ENCODE data around the gene PTPN5.
A peak's percentile ranks its signal among the peaks of the same experiment; 100 is the strongest.
"Not testable (repeated sequence)": the region's sequence is repeated elsewhere in the genome, so short reads cannot be mapped to it uniquely, and the experiment has no call there.

Gene PTPN5

DNA sequence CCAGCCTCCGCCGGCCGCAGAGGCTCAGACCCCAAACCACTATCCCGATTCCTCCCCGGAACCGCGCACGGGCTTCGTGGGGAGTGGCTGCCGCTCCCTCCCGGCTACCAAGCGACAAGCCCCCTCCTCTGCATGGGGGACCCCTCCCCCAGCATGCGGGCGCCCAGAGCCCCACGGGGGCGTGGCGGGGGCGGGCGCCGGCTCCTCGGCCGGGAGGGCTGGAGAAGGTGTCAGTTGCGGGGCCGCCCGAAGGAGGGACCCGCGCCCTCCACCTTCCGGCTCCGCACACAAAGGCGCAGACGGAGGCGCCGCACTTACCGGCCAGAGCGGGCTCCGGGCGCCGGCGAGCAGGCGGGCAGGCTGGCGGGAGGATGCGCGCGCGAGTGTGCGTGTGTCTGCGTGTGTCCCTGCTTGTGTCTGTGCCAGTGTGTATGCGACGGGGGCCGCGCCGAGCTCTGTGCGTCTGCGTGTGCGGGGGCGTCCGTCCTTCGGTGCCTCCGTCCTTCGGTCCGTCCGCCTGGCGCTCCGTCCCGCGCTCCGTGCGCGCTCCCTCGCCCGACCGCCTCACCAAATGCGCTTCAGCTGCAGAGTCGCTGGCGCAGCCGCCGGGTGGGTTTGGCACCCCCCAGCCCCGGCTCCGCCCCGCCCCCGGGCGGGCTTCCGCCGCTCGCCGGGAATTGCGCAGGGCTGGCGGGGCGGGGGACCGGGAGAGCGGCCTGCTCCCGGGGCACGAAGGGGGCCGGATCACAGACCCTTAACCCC is at the start of gene PTPN5:
Gene PTPN5, minus strand, starts transcription at position 592 of the 762 bp plus-strand sequence. CDS start 19,840 bp downstream, outside the sequence.
- no peak for DNase-seq (ENCODE audit: low spot score)

DNA sequence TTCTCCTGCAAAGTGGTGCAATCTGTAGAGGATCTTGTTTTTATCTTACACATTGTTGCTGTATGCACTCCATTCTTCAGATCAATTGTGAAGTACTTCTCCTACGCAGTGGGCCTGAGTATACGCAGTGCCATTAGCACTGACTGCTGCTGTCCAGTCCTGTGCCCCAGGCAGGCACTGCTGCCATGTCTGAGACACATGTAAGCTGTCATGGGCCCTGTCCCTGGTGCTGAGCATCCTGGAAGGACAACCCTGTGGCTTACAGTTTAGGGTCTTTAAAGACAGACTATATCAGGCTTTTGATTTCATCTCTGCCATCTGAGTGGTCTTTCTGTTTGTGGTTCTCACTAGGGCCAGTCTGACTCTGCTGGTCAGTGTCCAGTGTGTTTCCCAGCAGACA is 44.8 kb upstream of the PTPN5 start:
- DNase-seq (ENCODE audit: low spot score): no peak

GRCh38 chr11:18834754-18835466 is 43.3 kb upstream of the PTPN5 start:
- DNase-seq (ENCODE audit: low spot score): no peak

- DNase-seq (ENCODE audit: low spot score): not testable (repeated sequence)
Measured at GRCh38 chr11:18820160-18820559, 28.6 kb upstream of the PTPN5 start.

DNA sequence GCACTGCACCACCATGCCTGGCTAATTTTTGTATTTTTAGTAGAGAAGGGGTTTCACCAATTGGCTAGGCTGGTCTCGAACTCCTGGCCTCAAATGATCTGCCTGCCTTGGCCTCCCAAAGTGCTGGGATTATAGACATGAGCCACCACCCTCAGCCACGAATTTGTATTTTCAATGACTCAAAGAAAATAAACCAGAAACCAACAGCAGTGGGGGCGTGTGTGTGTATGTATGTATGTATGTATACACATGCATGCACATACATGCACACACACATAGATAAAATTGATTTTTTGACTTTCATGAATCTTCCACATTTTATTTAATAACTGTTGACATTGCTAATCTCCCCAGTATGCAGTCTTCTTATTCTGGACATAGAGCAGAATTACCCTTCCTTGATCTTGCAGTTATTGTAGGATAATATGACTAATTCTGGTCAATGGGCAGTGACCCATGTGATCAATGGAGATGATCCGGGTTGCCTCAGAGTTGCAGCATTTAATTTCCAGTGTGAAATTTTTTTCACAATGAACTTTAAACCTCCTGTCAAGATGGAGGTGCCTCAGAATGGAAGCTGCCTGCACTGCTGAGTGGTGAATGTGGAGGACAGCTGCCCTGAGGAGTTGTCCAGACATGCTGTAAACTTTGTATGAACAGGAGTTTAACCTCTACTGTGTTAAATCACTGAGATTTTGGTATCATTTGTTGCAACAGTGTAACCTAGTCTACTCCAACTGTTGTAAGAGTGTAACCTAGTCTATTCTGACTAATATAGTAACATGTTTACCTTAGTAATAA is 12.8 kb upstream of the PTPN5 start:
- DNase-seq (ENCODE audit: low spot score): no peak

DNA sequence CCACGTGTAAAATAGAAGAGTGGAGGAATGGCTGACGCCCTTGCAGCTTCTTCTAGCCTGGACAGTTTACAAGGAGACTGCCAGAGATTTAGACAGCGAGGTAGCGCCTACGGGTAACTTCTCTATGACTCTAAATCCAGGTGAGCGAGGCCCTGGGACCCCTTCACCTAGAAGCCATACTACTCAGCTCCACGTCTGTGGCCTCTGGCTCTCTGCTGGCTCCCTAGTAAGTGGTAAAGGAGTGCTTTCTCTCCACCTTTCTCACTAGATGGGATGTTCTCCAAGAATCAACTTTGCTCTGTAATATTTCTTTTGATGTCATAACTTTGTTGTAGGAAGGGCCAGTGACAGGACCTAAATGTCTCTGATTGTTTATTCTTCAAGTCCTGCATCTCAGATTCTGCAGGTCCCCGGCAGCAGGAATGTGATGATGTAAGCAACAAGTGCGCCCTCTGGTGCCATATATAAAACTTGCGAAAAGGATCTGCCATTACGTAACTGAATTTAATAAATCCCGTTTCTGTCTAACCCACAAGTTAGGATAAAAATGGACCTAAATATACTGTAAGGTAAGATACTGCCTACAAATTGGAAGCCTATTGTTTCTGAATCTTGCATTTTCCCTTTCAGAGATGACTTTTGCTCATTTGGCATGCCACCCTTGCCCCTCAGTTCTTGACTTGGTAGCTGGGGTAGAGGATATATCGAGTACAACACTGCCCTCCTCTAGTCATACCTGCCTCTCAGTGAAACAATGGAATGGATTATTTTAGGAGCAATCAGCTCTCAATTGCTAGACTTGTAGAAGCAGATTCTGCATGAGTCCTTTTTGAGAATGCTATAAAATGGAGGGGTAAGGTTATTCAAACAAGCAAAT is 11.0 kb upstream of the PTPN5 start:
- peak; percentile 40 for DNase-seq (ENCODE audit: low spot score)

GRCh38 chr11:18798799-18799469 is 7.3 kb upstream of the PTPN5 start:
- DNase-seq (ENCODE audit: low spot score): no peak

DNA sequence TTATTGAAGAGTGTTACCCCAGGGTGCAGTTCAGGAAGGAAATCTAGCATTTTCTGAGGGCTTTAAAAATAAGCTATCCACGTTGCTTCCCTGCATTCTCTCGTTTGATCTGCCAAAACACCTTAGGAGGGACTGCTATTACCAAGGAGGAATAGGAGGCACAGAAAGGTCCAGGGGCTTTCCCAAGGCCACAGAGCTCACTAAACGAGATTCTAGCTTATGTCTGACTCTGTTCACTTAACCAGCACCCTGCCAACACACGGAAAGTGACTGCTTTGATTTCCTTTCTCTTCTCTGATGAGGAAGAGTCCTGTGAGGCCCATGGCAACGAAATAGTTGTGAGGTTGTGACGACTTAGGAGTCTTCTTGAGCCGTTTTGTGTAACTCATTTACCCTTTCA is 3.4 kb upstream of the PTPN5 start:
- DNase-seq (ENCODE audit: low spot score): no peak

DNA sequence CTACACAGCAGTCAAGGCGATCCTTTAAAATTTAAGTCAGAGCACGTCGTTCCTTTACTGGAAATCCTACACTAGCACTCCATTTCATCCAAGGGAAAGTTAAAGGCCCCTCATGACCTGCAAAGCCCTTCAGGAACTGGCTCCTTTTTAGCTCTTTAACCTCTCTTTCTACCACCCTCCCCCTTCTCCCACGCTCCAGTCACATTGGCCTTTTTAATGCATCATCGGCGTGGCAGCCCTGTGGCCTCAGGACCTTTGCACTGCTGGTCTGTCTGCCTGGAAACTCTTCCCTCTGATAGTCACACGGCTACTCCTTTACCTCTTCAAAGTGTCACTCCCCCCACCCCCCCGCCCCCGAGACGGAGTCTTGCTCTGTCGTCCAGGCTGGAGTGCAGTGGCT is 1.2 kb upstream of the PTPN5 start:
- no peak for DNase-seq (ENCODE audit: low spot score)

DNA sequence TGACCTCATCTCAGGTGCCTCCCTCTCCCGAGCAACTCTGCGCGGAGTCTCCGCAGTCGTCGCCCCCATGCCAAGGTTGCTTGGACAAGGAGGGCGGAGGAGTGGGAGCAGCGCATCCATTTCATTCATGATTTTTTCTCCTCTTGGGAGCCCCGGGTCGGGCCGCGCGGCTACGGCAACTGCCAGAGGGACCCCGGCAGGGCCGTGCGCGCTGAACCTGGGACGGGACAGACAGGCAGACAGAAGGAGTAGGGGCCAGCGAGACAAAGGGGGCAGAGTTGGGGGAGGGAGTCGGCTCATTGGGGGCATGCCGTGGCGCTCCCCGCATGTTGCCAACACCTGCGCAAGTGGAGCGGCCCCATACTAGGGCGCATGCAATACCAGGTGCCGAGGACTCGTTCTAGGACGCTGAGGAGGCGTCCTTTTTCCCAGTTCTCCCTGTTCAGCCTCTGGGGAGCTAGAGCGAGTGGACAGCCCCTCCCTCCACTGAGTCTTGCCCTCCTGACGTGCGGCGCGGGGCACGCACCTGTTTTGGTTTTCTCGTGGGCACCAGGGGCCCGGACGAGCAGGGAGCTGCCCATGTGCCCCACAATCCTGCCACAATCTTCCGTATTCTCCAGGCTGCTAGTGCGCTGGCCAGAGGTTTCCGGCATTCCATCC is 501 bp upstream of the PTPN5 start:
- no peak for DNase-seq (ENCODE audit: low spot score)

DNA sequence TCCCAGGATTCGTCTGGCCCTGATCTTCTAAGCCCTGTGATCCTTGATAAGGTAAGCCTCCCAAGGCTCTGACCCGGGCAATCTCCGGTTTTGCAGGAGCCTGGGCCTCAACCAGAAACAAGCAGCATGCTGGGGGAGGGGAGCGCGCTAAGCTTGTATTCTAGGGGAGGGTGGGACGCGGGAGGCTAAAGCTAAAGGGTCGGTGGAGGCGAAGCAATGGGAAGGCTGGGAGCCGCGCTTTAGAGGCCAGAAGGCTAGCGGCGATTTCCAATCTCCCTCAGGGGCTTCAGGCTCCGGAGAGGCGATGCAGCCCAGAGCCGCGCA is 753 bp downstream of the PTPN5 start:
- no peak for DNase-seq (ENCODE audit: low spot score)

DNA sequence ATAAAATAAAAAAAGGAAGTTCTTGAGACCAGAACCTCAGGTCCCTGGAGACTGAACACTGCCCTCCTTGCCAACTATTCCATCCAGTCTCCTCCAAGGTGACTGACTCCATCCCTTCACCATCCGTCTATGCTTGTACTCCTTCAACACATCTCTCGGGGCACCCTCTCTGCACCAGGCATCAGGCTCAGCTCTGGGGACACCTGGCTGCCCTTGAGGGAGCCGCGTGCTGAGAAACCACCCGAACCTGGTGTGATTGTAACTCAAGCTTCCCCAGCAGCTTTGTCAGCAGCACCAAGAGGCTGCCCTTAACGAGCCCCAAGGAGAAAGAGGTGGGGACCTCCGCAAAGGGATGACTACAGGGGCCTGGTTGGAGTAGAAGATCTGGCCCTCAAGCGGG is 1.7 kb downstream of the PTPN5 start:
- no peak for DNase-seq (ENCODE audit: low spot score)

- no peak for DNase-seq (ENCODE audit: low spot score)
Measured at GRCh38 chr11:18785411-18785810, 6.2 kb downstream of the PTPN5 start.

DNA sequence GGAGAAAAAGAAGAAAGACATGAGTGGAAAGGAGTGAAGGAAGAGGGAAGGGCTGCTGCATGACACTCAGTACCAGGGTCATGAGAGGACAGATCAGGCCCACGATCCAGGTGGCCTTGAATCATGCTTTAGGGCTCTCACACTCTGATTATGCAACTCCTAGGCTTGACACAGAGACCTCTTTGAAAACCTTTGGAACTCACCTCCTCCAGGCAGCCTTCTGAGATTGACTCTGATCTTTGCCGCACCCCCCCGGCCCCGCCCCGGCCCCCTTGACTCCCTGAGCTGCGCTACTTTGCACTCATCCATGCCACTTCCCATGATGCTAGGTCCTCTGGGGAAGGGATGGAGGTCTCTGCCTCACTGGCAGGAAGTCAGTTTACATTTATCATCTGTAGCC is 10.7 kb downstream of the PTPN5 start:
- DNase-seq (ENCODE audit: low spot score): no peak

DNA sequence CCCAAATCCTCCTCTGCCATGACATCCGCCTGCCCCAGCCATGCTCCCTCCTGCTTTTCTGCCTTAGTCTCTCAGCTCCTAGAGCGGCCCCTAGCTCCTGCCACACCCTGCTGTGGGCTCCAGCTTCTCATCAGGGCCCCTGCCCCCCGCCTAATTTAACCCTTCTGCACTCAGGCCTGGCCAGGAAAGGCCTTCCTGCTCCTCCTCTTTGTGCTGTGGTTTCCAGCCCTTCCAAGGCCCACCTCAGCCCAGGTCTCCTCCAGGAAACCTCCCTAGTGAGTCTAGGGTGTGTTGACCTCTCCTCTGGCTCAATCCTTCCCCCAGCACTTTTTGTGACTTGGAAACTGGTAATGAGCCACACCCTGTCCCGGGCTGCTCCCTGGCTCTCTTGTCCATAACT is 11.3 kb downstream of the PTPN5 start:
- no peak for DNase-seq (ENCODE audit: low spot score)

- DNase-seq (ENCODE audit: low spot score): no peak
Measured at GRCh38 chr11:18778468-18778867, 13.1 kb downstream of the PTPN5 start.

DNA sequence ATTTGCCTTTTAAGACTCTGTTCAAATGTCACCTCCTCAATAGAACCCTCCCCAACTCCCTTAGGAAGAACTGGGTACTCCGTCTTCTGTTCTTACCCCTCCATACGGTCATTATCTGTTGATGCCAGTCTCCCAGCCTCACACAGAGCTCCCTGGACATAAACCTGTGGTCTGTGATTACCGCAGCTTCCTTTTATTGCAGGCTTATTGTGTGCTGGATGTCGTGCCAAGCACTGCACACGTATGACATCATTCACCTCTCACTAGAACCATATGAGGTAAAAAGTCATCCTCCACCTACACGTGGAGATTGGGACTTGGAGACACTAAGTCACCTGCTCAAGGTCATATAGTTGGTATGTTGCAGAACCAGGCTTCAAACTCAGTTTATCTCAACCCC is 15.3 kb downstream of the PTPN5 start:
- DNase-seq (ENCODE audit: low spot score): no peak

DNA sequence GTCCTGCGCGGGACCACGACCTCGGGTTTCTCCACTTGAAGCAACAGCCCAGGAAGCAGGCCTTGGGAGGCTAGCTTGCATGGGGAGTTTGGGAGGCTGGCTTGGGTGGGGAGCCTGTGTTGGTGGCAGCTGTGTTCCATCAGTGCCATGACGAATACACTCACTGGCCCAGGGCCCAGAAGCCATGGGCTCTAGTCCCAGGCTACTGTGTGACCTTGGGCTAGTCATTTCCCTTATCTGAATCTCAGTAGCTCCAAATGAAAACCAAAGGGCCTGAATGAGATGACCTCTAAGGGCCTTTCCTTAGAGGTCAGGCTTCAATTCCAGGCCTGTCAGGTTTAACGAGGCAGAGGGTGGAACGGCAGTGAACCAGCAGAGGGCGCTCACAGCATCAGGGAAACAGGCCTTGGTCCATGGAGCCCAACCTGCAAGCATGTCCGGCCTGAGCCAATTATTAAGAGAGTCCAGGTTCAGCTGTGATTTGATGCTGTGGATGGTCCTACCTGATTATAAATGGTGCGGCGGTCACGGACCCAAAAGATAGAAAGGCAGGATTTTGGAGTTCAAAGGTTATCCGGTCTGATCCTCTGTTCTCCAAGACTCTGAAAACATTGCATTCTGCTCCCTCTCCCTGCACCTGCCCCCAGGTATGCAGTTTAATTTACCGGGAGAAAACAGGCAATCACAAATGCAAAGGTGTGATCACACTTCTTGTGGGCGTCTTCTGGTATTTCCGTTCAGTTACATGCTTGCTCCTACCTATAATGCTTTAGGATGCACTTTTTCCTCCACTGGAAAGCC is 15.9 kb downstream of the PTPN5 start:
- DNase-seq (ENCODE audit: low spot score): peak; percentile 38

DNA sequence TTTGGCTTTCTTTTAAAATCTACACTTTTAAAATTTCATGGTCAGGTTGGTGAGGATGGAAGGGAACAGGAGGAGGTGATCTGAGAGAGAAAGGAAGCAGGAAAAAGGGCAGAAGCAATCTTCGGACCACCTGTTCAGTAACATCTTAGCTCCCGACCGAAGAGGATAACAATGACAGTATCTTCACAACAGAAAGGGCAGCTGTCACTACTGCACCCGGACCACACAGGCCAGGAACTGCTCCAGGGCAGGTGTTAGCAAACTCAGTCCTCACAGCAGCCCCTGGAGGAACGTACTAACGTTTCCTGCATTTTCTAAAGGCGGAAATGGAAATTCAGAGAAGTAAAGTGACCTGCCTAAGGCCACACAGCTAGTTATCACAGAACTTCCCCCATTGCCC is 16.8 kb downstream of the PTPN5 start:
- no peak for DNase-seq (ENCODE audit: low spot score)

DNA sequence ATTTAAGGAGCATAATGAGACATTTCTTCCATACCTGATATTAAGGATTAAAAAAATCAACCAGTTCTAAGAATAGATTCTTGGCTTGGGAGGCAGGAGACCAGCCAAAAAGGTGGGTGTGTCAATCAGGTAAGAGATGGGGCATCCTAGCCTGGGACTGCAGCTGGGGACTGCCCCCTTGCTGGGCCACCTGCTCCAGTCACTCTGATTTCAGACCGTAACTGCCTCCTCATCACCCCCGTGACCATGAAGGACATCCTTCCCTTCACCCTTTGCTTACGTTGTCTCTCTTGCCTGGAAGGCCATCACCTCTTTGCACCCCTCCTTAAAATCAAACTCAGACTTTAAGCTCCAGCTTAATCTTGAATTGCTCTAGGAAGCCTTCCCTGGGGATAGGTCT is 17.9 kb downstream of the PTPN5 start:
- DNase-seq (ENCODE audit: low spot score): no peak
